GM15510 (cell line): ENCODE data around the gene RERG.

Experiments used
- POLR2A ChIP-seq: IDR thresholded peaks from 3 replicates; pipeline ENCODE4 v1.6.1; 2011; ENCODE audit warnings: borderline replicate concordance; ENCODE audit not compliant: insufficient read length; ENCODE audit errors: extremely low read depth

Gene RERG

DNA sequence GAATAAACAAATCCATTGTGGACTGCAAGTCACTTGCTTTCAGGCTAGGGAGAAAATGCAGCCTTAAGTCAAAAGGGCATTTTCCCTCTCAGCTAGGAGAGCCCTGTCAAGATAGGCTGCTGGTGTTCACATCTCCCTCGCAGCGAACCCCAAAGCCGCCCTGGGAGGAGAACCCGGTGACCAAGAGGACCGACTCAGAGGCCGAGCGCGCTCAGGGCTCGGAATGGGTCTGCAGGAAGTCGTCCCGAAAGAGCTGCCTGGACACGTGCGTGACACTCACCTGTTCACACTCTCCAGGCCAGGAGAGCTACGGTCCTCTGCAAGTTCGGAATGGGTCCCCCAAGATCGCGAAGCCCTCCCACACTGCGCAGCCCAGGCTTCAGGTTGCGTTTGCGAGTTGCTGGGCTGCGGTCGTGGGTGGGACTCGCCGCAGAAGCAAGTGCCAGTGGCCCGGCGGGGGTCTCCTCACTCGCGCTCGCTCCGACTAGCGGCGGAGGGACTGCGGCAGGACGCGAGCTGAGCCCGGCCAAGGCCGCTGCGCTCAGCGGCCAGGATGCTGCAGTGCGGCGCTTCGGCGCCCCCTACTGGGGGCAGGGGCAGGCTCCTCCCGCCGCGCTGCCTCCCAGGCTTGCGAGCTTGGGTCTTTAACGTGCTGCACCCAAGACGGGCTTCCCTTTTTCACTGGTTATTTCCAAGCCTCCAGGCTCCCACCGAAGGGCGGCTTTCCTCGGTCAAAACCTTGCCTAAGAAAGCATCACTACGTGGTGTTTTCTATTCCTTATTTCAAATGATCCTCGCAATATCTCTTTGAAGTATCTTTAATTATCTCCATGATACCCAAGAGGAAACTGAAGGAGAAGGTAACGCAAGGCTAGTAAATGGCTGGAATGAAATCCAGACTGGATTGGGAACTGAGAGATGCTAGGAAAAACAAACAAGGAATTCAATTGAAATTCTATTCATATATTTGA lies at the start of gene RERG:
Gene RERG (minus strand): TSS at position 503 of the 971 bp plus-strand sequence. CDS start 3,928 bp downstream, outside the sequence.
- TF ChIP-seq POLR2A: no peak

DNA sequence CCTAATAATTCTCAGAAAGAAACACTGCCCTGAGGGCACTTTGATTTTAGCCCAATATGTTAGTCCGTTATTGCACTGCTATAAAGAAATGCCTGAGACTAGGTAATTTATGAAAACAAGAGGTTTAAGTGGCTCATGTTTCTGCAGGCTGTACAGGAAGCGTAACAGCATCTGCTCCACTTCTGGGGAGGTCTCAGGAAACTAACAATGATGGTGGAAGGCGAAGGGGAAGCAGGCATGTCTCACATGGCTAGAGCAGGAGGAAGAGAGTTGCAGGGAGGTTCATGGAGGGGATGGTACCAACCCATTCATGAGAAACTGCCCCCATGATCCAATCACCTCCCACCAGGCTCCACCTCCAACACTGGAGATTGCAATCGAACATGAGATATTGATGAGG lies 49.4 kb upstream of the RERG start:
- TF ChIP-seq POLR2A: no peak

- no peak for TF ChIP-seq POLR2A
Measured at GRCh38 chr12:15268927-15269552, 47.8 kb upstream of the RERG start.

DNA sequence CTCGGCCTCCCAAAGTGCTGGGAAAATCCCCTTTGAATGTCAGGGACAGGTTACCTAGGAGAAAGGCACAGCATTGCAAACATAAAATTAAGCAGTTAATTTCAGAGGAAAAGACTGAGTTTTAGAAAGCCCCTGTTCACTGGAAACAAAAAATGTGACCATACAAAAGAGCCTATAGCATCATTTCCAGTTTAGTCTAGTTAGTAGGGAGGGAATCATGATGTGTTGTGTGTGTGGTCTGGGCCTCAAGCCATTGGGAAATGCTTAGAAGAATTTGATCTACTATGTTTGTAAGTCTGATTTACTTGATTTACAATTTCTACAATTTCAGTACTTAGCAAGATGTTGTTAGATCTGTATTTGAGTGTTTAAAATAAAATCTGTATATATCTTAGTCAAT lies 47.1 kb upstream of the RERG start:
- TF ChIP-seq POLR2A: no peak

DNA sequence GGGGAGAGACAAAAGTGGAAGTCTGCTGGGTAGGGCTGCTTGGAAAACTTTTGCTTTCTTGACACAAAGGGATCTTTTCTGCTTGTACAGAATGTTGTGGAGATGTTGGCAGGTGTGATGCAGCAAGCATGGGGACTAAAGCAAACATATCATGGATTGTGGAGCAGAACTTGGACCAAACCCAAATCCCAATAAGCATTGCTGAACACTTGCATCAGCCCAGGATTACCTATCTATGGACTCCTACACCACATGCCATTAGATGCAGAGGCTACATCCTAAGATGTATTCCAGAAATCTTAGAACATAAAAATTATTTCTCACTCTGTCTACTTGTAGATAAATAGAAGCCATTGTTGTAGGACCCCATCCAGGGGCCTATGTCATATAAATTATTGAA lies 44.7 kb upstream of the RERG start:
- no peak for TF ChIP-seq POLR2A

- TF ChIP-seq POLR2A: no peak
Measured at GRCh38 chr12:15256761-15257160, 35.5 kb upstream of the RERG start.

GRCh38 chr12:15253990-15254389 lies 32.8 kb upstream of the RERG start:
- TF ChIP-seq POLR2A: no peak

DNA sequence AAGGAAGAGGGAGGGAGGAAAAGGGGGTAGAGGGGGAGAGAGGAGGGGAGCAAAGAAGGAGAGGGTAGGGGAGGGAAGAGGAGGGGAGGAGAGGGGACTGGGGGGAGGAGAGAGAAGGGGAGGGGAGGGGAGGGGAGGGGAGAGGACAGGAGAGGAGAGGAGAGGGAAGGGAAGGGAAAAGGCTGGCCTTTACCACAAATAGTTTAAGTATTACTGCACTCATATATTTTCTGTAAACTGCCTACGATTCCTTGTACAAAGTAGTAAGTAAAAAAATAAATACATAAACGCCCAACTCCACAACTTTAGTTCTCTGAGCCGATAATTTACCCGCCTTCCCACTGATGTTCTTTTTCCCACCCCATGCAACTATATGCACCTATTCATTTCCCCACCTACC lies 23.7 kb upstream of the RERG start:
- TF ChIP-seq POLR2A: no peak

DNA sequence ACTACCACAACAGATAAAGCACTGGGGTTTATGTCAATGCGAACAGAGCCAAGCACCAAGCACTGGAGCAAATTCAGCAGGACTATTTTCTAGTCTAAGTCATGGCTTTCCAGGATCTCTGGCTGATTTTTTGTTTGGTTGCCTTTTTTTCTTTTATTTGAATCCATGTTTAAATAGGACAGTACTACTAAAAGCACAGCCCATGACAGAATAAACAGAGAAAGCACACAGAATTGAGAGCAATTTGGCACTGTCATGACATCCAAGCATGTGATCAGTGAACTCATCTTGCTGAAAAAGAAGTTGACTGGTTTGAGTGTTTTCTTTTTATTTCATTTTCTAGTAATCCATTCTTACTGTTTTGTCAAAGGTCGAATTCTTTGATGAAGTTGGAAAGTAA lies 23.1 kb upstream of the RERG start:
- TF ChIP-seq POLR2A: no peak

DNA sequence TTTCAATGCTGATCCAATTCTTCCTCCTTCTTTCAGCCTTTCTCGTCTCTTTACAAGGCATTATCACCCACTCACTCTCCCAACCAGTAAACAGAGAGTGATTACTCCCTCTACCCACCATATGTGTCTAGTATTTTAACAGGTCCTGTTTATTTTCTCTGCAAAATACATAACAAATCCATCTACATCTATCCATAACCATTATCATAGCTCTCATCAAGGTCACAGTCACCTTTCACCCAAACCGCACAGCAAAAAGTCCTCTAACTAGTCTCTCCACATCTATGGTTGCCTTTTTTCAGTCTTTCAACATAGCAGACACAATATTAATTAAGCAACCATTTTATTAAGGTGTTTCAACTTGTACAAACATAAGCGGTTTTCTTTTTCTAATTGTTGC lies 21.9 kb upstream of the RERG start:
- TF ChIP-seq POLR2A: no peak

DNA sequence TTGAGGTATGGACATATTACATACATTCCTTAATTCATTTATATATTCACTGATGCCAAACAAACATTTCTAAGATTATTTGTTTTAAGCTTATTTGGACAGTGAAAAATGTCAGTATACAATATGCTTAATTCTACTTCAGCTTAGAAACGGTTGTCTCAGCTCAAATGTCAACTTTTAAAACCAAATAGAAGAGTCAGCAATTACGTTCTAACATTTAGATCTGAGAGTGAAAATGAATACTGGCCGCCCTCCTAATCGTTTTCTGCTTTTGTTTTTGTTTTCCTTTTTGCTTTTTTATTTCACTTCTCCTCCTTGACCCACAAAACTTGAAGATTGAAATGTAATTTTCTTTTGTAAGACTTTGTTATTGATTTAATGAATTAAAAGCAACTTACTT lies 19.7 kb upstream of the RERG start:
- no peak for TF ChIP-seq POLR2A

DNA sequence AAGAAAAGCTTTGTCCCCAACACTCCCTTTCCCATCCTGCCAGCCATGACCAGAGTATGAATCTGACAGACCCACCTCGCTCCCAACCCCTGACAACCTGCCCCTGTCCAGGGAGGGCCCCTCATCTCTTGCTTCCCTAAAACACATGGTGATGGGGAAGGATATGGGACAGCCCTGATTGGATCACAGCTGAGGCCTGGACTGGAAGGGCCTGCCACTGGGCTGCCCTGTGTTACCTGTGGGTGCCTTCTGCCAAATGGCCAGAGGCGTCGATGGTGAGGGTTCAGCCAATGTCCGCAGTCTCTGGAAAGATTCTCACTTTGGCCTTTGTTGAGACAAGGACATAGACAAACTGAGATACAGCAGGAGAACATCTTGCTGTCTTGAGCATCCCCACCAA lies 13.3 kb upstream of the RERG start:
- TF ChIP-seq POLR2A: no peak

DNA sequence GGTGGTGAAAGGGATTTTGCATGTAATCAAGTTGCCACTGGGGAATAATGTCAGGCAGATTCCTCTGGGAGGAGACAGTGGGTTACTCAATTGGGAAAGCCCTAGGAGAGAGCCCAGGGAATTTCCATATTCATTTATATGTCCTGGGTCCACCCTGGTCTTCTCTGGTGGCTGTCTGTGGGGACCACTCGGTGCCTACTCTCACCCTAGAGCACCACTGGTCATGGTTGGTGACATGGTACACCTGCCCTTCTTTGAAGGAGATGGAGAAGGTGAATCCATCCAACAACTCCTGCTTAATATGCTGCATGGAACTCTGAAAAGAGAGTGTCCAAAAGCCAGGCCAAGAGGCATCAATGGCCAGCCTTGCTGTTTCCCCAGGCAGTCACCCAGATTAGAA lies 12.8 kb upstream of the RERG start:
- TF ChIP-seq POLR2A: no peak

- TF ChIP-seq POLR2A: no peak
Measured at GRCh38 chr12:15232959-15233358, 11.7 kb upstream of the RERG start.

DNA sequence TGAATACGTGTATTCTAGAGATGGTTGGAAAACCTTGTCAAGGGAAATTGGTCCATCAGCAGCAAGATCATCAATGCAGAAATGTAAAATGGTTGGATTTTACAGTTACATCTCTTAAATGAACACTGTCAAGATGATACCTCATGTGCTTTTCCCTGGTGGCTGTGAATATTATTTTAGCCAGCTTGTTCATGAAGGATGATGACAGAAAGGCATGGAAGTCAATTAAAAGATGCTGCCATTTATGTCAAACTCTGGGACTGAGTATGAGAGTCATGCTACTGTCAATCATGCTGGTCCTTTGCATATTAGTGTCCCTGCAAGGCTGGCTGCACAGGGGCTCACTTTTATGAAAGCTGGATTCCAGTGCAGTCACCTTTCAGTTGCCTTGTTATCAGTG lies 10.3 kb upstream of the RERG start:
- no peak for TF ChIP-seq POLR2A

- TF ChIP-seq POLR2A: no peak
Measured at GRCh38 chr12:15230751-15231150, 9.5 kb upstream of the RERG start.
